Adrenal gland (tissue), 5 donors: ENCODE data around the gene ZCCHC10.
"Not testable (repeated sequence)": the region's sequence is repeated elsewhere in the genome, so short reads cannot be mapped to it uniquely, and the experiment has no call there.

Source experiments
- POLR2A ChIP-seq, 2 donors: fragments of 450-650 bp; IDR thresholded peaks; one replicate each; pipeline ENCODE4 v1.6.1; 2017; ENCODE audit warnings: antibody characterized with exemption in 2 of 2, mild to moderate bottlenecking in 2 of 2, moderate library complexity in 1 of 2
- TF ChIP-seq, protein P1 (sequence below), 6 experiments: fragments of 450-650 bp in 4 of 6; fragments of 200-600 bp in 2 of 6; sonication (generic) in 1 of 6; IDR thresholded peaks; 1 replicate in 5 of 6; 2 replicates in 1 of 6; pipeline versions ENCODE4 v1.5.1 to v1.8.0; 2016 to 2021; ENCODE audit warnings: antibody characterized with exemption in 6 of 6, mild to moderate bottlenecking in 2 of 6, moderate library complexity in 1 of 6
- donor health status: DM: no; HTN: no; CAD: no.

DNA sequence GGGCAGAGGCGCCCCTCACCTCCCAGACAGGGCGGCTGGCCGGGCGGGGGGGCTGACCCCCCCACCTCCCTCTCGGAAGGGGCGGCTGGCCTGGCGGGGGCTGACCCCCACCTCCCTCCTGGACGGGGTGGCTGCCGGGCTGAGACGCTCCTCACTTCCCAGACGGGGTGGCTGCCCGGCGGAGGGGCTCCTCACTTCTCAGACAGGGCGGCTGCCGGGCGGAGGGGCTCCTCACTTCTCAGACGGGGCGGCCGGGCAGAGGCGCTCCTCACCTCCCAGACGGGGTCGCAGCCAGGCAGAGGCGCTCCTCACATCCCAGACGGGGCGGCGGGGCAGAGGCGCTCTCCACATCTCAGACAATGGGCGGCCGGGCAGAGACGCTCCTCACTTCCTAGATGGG lies 43.4 kb downstream of the ZCCHC10 start:
- TF ChIP-seq, protein P1, sequence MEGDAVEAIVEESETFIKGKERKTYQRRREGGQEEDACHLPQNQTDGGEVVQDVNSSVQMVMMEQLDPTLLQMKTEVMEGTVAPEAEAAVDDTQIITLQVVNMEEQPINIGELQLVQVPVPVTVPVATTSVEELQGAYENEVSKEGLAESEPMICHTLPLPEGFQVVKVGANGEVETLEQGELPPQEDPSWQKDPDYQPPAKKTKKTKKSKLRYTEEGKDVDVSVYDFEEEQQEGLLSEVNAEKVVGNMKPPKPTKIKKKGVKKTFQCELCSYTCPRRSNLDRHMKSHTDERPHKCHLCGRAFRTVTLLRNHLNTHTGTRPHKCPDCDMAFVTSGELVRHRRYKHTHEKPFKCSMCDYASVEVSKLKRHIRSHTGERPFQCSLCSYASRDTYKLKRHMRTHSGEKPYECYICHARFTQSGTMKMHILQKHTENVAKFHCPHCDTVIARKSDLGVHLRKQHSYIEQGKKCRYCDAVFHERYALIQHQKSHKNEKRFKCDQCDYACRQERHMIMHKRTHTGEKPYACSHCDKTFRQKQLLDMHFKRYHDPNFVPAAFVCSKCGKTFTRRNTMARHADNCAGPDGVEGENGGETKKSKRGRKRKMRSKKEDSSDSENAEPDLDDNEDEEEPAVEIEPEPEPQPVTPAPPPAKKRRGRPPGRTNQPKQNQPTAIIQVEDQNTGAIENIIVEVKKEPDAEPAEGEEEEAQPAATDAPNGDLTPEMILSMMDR (IDR thresholded peaks at IDR 0.05): not testable (repeated sequence)
- not testable (repeated sequence) for TF ChIP-seq POLR2A (IDR thresholded peaks at IDR 0.05)
